C4-2B (cell line): ENCODE measurements around the gene DTX1.

Experiments used
- H3K27ac ChIP-seq: fragments of 450-650 bp; 2 replicates; pipeline ENCODE4 v1.5.1; 2017
- ZFX ChIP-seq: fragments of 450-650 bp; IDR thresholded peaks from 2 replicates; pipeline ENCODE4 v1.6.1; 2017
- TF ChIP-seq, protein P1 (sequence below): fragments of 450-650 bp; conservative IDR thresholded peaks from 2 replicates; pipeline ENCODE4 v1.5.1; 2017; ENCODE audit warnings: mild to moderate bottlenecking

DTX1 gene

DNA sequence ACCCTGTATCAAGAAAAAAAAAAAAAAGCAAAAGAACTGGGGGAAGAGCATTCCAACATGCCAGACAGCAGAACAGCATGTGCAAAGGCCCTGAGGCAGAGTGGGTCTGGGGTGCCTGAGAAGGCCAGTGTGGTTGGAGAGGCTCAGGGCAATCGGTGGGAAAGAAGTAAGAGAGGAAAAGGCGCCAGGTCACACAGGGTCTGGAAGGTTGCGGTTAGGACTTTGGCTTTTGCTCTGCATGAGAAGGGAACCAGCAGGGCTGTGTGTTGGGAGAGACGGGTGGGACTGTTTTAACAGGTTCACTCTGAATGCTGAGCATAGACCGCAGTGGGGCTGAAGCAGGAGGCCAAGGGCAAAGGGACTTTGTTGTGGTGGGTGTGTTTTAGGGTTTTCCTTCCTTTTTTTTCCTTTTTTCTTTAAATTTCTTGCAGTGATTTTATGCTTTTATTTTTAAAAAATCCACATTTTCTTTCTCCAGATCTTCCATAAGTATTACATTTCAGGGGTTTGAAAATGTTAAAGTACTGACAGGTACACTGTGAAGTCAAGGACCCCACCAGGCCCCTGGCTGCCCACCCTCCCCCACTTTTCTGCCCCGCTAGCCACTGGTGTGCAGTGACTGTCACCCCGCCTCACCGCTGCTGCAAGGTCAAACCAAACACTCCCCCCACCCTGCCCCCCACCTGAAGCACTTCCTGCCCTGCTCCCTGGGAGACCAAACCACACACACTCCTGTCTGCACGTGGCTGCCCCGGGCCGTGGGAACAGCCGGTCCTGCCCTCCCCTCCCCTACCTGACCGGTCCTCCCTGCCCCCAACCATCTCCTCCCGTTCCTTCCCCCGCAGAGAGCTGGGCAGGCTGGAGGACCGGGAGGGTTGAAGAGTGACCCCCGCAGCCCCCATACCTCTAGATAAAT lies 30.0 kb downstream of the DTX1 start:
- no peak overlapping the region for H3K27ac ChIP-seq
- TF ChIP-seq ZFX, result no peak
- TF ChIP-seq, protein P1, sequence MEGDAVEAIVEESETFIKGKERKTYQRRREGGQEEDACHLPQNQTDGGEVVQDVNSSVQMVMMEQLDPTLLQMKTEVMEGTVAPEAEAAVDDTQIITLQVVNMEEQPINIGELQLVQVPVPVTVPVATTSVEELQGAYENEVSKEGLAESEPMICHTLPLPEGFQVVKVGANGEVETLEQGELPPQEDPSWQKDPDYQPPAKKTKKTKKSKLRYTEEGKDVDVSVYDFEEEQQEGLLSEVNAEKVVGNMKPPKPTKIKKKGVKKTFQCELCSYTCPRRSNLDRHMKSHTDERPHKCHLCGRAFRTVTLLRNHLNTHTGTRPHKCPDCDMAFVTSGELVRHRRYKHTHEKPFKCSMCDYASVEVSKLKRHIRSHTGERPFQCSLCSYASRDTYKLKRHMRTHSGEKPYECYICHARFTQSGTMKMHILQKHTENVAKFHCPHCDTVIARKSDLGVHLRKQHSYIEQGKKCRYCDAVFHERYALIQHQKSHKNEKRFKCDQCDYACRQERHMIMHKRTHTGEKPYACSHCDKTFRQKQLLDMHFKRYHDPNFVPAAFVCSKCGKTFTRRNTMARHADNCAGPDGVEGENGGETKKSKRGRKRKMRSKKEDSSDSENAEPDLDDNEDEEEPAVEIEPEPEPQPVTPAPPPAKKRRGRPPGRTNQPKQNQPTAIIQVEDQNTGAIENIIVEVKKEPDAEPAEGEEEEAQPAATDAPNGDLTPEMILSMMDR, result no peak

DNA sequence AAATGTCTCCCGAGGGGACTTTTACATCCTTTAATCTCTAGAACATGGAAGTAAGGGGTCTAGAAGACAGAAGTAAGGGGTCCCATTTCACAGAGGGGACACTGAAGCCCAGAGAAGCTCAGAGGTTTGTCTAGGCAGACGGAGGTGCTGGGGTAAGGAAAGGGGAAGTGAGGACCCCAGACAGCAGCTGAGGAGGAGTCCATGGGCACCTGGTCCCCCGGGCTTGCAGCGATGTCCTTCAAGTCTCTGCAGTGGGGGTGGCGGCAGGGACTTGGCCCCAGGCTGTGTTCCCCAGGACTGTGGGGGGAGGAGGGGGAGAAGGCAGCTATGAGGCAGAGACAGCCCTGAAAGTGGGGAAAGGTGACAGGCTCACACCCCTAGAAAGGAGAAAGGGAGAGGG lies 30.7 kb downstream of the DTX1 start:
- TF ChIP-seq ZFX, result no peak
- TF ChIP-seq, protein P1, result no peak
- H3K27ac ChIP-seq, result no peak overlapping the region

DNA sequence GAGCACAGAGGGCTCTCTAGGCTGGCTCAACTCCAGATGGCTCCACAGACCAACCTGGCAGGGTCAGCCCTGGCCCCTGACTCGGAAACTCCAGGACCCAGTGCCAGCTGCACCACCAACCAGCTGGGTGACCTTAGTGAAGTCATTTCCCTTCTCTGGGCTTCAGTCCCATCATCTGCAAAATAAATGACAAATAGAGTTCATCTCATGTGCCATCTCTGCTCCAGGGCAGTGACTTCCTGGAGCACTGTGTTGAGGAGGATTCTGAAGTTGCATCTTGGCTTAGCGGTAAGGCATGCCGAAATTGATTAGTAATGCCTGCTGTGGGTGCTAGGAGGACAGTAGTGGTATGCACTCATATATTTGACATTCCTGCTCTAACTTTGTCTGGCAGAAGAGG lies 31.5 kb downstream of the DTX1 start:
- TF ChIP-seq ZFX, result no peak
- TF ChIP-seq, protein P1, result no peak
- no peak overlapping the region for H3K27ac ChIP-seq

DNA sequence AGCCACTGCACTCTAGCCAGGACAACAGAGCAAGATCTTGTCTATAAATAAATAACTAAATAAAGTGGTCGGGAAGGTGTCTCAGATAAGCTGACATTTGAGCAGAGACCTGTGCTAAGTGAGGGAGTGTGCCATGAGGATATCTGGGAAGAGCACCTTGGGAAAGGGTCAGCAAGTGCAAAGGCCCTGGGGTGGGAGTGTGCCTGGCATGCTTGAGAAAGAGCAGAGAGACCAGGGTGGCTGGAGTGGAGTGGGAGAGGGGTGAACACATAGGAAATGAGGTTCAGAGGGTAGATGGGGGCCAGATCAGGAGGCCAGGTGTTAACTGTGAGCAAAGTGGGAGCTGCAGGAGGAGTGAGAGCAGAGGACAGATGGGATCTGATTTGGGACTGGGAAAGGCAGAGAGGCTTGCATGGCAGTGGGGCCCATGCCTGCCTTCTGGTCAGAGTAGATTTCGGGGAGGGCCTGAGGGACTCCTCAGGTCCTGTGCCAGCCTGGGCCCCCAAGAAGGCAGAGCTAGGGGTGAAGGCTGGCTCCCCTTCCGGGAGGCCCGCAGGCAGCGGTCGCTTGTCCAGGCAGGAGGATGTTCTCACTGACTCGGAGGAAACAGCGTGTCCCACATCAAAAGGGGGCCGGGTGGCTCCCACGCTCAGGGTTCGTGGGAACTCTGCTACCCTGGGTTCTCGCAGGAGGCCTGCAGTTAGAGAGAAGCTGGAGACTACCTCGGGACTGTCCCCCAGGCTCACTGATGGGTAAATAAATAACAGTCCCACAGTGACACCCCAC lies 32.6 kb downstream of the DTX1 start:
- H3K27ac ChIP-seq, result no peak overlapping the region
- TF ChIP-seq ZFX, result no peak
- TF ChIP-seq, protein P1, result no peak

DNA sequence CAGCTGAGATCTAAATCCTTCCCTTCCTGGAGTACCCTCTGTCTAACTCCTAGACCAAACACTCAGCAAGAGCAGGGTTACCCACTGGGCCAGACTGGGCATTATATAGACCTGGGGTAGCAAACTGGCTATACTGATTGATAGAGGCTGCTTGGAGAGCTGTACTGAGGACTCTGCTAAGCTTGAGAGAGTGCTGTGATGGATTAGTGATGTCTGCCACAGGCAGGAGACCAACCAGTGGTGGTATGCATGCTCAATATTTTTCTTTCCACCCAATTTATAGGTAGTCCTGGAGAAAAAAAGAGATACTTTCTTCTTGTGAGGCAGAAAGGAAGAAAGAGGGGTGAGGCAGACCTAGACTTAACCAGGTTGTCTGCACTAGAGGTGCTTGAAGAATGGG lies 33.3 kb downstream of the DTX1 start:
- TF ChIP-seq, protein P1, result no peak
- TF ChIP-seq ZFX, result no peak
- no peak overlapping the region for H3K27ac ChIP-seq

DNA sequence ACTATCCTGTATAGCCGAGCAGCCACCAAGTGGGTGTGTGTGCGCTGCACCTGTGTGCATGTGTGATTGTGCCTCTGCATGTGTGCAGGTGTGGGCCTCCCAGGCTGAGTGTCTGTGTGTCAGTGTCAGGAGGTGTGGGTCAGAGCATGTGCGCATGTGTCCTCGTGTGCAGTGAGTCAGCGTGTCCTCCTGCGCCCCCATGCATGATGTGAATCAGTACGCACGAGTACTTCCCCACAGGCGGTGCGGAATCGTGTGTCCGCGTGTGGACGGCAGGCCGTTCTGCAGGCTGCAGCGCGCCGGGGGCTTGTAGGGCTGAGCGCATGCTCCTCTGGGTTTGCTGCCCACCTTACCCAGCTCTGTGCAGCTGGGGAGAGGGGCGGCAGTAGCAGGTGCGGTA lies 34.2 kb downstream of the DTX1 start:
- H3K27ac ChIP-seq, result no peak overlapping the region
- TF ChIP-seq, protein P1, result no peak
- no peak for TF ChIP-seq ZFX

DNA sequence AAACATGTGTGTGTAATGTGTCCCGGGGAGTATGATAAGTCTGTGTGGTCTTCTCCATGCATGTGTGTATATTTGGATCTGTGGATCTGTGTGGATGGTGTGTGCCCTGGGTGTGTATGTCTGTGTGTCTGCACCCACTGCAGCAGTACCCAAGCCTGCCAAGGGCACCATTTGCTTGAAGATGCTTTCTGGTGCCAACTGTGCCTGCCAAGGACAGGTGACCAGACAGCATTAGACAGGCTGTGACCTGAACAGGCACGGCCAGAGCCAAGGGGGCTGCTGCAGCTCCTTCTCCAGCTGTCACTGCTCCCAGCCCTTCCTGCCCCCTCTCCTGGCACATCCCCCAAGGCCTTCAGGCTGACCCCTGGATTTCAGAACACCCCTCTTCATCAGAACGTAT lies 35.0 kb downstream of the DTX1 start:
- H3K27ac ChIP-seq, result no peak overlapping the region
- TF ChIP-seq ZFX, result no peak
